Right lobe of liver (tissue), 4 donors: ENCODE results near the gene HDAC9.

Experiments
- POLR2A ChIP-seq: fragments of 450-650 bp; IDR thresholded peaks from one replicate; pipeline ENCODE4 v1.6.1; 2017; ENCODE audit warnings: antibody characterized with exemption, mild to moderate bottlenecking
- TF ChIP-seq, protein P1 (sequence below), 4 donors: fragments of 200-600 bp in 3 of 4; fragments of 450-650 bp in 1 of 4; IDR thresholded peaks; one replicate each; pipeline versions ENCODE4 v1.5.1 to v1.8.0; 2016 to 2022; ENCODE audit warnings: antibody characterized with exemption in 4 of 4, mild to moderate bottlenecking in 2 of 4
- donor health status: DM: no; HTN: no; CAD: no.
- donor health status: DM: no; HTN: no; CAD: no.
- donor health status: DM: no; HTN: yes; CAD: no.

DNA sequence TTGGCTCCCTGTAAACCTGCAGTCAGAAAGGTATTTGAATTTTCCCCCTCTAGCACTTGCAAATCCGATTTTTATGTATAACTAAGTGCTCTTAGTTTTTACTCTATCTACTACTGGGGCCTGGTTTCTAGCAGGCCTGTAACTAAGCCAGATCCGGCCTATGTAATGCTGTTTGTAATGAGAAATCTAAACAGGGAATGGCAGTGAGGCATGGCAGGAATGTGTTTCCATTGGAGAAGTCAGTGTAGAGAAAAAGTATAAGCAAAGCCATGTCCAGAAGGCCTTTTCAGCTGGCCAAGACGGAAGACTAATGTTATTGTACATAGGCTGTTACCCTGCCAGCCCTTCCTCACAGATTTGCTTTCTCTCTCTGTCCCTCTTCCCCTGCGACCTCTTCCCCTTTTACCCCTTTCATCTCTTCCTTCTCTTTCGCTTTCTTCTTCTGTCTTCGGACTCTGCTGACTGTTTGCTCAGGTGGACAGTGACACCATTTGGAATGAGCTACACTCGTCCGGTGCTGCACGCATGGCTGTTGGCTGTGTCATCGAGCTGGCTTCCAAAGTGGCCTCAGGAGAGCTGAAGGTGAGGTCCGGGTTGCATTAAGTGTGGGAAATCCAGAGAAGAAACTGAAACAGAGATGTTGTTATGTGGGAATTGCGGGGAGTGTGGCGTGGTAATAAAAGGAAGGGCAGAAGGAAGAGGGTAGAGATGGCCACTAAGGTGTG is 297.5 kb downstream of the HDAC9 start:
- TF ChIP-seq, protein P1, sequence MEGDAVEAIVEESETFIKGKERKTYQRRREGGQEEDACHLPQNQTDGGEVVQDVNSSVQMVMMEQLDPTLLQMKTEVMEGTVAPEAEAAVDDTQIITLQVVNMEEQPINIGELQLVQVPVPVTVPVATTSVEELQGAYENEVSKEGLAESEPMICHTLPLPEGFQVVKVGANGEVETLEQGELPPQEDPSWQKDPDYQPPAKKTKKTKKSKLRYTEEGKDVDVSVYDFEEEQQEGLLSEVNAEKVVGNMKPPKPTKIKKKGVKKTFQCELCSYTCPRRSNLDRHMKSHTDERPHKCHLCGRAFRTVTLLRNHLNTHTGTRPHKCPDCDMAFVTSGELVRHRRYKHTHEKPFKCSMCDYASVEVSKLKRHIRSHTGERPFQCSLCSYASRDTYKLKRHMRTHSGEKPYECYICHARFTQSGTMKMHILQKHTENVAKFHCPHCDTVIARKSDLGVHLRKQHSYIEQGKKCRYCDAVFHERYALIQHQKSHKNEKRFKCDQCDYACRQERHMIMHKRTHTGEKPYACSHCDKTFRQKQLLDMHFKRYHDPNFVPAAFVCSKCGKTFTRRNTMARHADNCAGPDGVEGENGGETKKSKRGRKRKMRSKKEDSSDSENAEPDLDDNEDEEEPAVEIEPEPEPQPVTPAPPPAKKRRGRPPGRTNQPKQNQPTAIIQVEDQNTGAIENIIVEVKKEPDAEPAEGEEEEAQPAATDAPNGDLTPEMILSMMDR (IDR thresholded peaks at IDR 0.05) = no peak
- no peak for TF ChIP-seq POLR2A
